Activated CD4-positive, CD25-positive, alpha-beta regulatory T cell treated with anti-CD3 and anti-CD28 coated beads, Interleukin-2, amount 50 U/mL, for 24 hours (primary cell): ENCODE results near the gene ANXA6.
A peak's percentile ranks its signal among the peaks of the same experiment; 100 is the strongest.

Experiments
- ATAC-seq, 2 donors: fragments of 150-1000 bp; cut with Tn5 transposase; one replicate each; pipeline ENCODE4 v1.10.0; 2021; ENCODE audit warnings: mild to moderate bottlenecking in 1 of 2, moderate library complexity in 1 of 2

The ANXA6 gene

DNA sequence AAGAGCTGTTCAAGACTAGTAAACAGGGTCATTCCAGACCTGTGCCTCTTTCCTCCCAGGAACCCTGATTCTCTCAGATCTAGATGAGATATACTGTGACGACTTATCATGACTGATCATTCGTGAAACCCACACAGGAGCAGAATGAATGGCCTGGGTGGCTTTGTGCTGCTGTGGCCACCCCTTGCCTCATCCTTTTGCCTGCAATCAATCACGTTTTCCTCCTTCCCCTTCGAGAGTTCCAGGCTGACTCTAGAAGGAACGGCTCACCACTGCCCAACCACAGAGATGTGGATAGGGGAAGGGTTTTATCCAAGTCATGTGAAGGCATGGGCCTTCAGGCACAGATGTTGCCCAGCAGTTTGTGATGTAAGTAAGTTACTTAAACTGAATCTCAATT is 5.8 kb downstream of the ANXA6 start:
- peak; percentile 75 to 76 for ATAC-seq

DNA sequence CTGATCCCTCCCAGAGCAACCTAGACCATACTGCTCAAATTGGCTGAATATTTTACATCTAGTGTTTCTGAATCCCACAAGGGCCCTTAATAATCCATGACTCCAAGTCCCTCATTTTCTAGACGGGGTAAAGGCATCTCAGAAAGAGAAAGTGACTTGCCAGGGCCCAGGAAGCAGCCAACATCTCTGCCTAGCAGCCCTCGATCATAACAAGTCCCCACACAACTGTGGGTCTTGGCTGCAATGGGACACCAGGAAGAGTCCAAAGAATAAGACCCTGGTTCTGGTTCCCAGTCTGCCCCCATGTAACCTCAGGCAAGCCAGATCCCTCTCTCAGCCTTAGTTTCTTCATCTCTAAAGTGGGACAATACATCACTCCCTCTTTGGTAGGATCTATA is 6.3 kb downstream of the ANXA6 start:
- ATAC-seq: no peak

DNA sequence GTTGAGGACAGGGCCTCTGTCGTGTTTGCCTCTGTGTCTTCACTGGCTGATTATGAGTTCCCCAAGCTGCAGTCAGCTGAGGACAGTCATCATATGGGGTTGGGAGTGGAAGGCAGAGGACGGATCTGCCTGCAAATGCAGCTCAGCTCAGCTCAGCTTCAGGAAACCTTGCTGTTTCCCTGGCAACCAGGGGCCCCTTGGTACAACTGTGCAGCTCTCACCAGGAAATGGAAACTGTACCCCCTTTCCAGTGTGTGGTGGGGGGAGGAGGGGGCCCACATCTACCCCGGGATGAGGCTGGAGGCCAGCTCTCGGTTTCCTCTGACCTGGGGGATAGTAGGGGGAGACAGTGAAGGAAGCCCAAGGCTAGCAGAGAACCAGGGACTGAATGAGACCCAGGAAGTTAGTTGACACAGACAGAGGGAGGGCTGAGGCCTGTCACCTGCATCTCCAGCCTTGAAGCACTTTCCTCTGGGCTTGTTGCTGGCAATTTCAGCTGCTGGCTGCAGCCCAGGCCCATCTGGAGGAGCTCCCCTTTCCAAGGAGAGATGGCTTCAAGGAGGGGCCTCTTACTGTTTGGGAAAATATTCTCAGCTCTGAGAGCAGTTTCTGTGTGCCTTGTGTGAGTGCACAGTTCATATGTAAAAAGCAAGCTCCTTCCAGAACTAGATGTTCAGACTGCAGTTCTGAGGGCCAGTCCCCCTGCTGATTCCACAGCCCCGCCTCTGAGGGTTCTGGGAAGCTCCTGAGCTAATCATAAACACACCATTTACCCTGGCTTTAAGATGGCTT is 6.9 kb downstream of the ANXA6 start:
- ATAC-seq: peak; percentile 27 to 36

DNA sequence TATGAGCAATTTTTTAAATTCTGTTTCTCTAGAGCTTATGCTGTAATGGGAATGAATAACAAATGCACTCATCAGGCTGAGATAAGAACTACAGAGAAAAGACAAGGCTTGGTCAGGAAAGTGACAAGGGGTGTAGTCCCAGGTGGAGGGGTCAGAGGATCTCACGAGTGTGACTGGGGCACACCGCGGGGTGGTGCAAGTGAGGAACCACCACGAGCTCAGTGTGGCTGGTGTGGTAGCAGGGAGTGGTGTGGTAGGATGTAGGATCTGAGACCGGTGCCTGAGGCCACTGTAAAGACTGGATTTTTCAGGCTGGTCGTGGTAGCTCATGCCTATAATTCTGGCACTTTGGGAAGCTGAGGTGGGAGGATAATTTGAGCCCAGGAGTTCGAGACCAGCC is 9.0 kb downstream of the ANXA6 start:
- no peak for ATAC-seq

DNA sequence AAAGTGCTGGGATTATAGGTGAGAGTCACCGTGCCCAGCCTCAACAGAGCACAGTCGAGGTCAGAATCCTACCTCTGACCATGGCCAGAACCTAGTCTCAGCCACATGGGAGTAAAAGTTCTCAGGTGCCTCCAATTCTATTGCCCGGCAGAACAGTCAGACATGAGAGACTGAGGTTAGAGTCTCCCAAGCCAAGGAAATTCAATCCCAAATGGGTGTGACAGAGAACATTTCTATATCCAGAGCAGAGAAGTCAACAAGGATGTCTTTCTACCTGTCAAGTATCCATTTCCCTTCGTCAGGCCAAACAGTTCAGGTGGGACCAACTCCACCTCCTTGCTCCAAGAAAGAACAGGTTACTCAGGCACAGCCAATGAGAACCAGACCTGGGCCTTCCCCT is 10.5 kb downstream of the ANXA6 start:
- ATAC-seq: no peak

DNA sequence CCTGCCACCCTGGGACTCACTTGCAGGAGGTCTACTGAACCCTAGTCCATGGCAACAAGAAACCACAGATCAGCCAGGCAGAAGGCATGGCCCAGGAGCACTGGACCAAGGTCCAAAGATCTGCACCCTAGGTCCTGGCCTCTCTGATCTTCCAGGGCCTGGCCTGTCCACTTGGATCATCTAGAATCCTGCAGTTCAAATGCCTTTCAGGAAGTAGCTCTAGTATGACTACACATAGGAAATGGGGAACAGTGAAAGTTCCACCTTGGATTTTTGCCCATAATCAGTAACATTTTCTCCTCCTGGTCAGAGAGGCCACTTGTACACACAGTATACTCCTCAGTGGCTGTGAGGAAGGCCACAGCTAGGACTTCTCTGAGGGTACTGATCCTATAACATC is 11.5 kb downstream of the ANXA6 start:
- no peak for ATAC-seq

DNA sequence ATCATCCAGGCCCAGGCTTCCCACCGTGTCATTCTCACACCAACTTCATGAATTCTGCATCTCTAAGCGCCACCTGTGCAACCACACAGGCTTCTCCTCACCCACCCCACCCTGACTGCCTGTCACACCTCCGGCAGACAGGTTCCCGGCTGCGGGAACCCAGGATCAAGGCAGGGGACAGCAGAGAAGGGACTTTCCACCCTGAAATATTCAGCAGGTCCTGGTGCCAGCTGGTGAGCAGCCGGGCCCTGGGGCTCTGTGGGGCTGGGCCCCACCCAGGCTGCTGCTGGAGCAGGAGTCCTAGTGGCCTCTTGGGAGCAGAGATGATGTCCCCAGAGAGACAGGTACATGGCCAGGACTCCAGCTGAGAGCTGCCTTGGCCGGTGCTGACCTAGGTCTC is 12.7 kb downstream of the ANXA6 start:
- no peak for ATAC-seq

DNA sequence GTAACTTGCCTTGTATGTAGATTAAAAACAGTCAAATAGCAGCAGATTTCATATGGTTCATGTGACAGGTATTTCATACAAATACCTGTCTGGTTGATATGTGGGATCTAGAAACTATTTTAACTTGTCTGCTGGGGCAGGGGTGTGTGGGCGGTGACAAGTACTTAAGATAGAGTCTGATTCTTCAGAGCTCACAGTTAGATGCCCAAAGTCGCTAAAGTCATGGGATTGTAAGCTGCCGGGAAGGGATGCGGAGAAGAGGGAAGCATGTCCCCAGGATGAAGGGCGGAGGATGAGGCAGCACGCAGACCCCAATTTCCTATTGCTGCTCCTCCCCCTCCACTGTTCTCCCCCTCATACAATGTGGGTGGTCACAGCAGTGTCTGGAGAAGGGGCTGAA is 13.3 kb downstream of the ANXA6 start:
- ATAC-seq: no peak

DNA sequence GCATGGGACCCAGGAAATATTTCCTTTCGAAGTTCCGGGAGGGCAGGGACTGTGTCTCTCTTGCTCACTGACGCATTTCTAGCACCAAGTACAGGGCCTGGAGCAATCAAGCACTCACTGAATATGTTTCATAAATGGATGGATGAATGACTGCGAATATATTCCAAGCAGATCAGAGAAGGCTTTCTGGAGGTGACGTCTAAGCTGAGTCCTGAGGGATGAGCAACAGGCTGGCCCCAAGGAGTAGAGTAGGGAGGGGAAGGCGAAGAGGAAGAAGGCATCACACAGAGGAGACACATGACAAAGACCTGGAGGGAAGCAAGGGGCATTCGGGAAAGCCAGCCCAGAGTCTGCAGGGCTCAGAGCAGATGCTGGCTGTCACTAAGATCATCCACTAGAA is 13.9 kb downstream of the ANXA6 start:
- ATAC-seq: no peak

DNA sequence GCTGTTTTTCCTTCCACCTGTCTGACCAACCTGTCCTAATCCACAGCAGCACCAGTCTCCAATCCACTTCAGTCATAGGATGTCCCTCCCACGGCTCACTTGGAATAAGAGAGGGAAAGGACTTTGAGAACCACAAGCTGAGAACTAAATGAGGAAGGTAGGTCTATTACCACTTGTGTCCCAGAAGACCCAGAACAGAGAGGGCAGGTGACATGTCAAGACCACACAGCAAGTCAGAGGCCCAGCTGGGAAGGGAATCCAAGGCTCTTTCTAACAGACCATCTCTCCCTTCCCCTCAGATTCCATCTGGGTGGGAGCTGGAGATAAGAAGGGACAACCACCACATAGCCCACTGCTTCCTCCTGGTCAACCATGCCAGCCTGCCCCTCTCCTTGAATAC is 14.6 kb downstream of the ANXA6 start:
- ATAC-seq: no peak

DNA sequence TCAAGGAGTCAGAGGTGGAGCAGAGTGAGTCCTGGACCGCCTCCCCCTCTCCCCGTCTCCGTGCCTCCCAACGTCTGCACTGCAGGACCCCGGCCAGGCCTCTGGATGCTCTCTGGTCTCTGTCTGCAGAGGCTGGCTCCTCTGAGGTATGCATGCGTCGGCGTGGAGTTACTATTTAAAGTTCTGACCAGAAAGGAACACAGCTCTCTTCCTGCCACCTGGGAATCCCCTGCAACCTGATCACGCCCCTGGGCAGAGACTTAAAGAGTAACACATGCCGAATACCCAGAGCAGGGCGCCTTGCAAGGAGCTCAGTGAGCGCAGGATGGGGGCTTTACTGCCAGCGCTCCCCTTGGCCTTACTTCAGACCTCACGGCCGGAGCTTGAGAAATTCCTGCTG is 16.0 kb downstream of the ANXA6 start:
- ATAC-seq: peak; percentile 89 to 91

DNA sequence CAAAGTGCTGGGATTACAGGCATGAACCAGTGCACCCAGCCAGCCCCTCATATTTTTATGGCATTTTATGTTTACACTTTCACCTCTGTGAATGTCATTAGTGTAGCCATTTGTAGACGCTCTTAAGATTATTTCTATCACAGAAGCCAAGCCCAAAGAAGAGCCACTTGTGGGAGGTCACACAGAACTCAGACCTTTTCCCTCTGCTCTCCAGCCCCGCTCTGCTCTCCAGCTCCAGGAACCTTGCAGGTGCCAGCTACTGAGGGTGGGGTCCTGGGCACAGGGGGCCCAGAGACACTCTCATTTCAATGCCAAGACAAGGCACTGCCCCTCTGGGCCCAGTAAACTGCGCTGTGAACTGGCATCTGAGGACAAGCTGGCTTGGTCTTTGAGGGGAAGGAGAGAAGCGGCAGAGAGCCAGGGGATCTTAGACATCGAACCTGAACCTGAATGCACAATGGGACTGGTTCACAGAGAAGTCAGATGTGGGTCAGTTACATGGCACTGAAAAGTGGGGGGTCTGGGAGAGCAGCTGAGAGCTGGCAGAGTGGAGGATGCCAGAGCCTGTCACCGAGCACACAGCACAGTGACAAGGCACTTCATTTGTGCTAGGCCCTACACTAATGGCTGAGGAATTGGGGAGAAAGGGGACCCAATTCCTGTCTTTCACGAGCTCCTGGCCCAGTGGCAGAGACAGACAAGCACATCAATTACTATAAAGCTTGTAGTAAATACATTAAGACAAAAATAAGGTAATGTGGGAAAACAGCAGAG is 16.7 kb downstream of the ANXA6 start:
- ATAC-seq: no peak

DNA sequence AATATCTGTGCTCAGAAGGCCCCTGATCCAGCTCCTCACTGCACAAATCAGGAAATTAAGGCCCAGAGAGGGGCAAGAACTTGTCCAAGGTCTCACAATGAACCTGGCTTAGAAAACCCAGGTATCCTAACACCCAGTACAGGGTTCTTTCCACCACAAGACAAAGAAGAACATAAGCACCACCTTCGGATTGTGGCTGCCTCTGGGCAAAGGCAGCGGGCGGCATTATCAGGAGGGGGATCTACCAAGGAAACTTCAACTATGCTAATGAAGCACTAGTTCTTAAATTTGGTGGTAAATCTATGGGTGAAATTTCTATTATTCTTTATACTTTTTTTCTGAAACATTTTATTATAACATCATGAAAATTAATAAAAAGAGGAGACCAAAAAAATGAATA is 17.9 kb downstream of the ANXA6 start:
- ATAC-seq: no peak

DNA sequence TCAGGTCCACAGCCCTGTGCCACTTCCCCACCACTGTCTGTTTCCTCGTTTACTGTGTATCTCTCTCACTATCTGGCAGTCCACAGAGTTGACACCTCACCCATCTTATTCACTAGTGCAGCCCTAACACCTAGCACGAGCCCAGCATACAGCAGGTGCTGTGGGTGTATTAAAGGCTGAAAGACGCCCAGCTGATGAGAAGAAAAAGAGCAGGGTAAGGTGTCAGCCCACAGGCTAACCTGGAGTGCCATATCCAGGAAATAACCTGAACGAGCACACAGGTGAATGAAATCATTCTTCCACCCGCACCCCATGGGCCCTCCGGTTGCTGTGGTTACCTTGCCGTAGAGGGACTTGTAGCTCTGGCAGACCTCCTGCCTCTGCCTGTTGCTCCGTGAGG is 18.6 kb downstream of the ANXA6 start:
- no peak for ATAC-seq

DNA sequence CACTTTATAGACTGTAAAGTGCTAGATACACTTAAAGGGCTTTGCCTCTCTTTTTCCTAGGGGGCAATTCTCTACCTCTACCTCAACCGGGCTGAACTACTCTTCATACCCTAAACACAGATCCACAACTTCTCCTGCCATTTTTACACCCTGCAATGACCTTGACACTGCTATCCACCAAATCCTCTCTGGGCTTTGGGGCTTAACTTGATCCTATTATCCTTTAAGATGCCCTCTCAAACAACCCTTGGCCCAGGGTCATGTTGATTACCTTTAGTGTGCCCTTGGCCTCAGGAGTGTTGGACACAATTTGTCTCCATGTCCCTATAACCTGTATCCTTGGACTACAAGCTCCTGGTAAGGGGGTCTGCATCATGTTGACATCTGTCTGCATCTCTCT is 19.5 kb downstream of the ANXA6 start:
- no peak for ATAC-seq

DNA sequence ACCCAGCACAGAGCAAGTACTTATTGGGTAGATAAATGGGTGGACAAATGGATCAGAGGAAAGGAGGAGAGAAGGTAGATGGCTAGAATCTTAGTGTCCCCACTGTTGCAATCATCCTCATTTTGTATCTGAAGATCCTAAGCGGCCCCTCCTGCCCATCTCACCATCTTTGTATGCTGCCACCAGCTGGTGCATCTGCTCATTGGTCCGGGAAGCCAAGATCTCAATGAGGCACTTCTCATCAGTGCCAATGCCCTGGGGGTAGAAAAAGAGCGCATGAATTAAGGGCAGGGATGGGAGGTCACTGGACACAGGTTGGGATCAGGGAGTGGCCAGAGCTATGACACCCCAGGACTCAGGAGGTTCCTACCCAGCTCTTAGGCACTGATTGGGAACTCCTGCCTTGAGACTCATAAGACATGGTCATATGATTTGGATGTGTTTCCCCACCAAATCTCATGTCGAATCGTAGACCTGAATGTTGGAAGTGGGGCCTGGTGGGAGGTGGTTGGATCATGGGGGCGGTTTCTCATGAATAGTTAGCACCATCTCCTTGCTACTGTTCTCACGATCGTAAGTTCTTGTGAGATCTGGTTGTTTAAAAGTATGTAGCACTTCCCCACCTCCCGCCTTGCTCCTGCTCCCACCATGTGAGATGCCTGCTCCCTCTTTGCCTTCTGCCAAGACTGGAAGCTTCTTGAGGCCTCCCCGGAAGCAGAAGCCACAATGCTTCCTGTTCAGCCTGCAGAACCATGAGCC is 20.3 kb downstream of the ANXA6 start:
- ATAC-seq: no peak

DNA sequence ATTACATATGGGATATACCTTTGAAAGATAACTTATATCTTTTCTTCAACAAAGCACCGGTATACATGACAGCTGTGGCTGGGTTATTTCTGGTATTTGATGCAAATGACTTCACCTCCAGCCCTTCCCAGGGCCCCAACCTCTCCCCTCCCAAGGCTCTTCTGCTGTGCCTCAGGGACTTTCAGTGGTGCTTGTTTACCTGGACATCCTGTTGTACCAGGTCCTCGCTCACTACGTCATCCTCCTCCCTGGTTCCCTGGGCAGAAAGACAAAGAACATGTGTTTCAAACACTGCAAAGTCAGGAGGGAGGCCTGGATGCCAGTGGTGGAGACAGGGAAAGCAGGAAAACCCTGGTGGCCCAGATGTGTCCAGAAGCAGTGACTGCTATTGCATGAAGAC is 23.4 kb downstream of the ANXA6 start:
- no peak for ATAC-seq

DNA sequence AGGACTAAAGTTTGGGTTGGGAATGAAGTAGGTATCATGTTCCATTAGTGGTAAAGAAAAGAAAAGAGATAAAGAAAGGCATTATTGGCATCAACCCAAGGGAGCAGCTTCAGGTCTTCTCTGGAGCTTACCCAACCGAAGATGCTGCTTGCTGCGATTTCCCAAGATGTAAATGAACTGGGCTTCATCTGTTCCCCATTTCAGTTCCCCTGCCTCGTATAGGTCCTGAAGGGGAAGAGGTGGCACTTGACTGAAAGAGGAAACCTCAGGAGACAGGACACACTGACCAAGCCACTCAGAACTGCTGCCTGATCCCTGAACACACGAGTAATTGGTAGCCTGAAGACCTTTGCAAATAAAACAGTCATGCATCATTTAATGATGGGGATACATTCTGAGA is 24.6 kb downstream of the ANXA6 start:
- ATAC-seq: no peak

DNA sequence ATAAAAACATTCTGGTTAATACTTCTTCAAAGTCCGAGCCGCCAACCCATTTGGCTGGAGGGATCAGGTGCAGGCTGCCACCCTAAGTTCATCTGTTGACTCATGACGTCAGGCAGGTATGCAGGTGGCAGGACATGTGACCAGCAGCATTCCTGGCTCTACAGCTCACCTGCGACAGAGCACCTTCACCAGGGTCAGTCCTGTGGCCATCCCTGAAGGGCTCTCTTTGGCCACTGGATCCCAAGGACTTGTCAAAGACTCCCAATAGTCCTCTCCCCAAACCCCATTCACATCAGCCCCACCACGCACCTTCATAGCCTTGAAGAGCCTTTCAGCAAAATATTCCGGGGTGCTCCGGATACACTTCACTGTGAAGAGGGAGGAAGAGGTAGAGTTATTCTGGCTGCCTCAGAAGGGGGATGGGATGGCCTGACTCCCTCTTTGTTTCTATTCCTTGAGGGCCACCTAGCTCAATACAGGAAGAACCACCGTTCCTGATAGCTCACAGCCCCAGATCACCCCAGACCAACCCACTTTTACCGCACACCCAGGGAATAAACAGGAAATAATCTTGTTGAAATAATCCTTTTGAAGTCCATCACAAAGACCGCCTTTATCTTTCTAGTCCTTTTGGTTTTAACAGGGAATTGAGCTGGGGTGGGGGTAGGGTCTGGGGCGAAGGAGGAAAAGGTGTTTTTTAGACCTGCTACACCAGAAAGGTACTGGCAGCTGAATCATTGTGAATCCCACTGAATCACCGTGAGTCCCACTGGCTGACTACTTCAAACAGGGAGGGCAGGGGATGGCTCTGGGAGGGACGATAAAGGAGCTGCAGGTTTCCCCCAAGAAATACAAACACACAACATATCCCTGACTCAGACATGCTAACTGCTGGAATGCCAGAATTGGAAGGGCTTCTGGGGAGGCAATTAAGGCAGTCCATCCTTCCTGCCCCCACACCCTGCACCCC is 26.4 kb downstream of the ANXA6 start:
- ATAC-seq: peak in 1 of 2 donors; percentile 31

DNA sequence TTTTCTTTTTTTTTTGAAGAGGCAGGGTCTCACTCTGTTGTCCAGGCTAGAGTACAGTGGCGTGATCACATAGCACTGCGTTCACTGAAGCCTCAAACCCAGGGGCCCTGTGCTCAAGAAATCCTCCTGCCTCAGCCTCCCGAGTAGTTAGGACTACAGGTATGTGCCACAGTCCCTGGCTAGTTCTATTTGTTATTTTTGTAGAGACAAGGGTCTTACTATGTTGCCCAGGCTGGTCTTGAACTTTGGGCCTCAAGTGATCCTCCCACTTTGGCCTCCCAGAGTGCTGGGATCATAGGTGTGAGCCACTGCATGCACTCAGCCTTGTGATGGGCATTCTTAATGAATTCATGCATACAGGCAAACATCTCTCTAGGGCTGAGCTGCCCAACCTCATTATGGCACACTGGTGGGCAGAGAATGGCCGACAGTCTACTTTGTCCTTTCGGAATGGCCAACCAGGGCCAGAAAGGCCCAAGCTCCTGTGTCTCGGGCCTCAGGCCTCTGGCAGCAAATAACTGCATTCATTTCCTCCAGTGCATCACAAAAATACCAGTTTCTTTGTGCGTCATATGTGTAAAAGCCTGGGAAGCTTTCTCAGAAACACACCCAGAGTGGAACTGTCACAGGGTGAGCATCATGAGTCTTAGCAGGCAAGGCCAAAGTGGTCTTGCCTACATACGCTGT is 27.2 kb downstream of the ANXA6 start:
- no peak for ATAC-seq

DNA sequence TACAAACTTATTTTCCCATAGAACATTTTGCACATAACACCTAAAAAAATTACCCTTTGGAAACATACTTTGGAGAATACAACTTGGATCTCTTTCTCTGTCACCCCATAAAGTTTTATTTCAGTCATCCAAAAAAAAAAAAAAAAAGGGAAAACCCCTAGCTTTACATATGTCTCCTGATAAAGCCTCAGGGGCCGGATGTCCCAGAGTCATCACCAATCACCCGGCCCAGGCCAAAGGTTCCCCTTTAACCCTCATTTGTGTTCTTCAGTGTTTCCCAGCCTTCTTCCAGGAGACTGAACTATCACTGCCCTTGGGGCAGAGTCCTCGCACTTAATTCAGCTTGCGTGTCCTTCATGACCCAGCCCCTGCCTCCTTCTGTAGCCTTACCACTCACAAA is 28.8 kb downstream of the ANXA6 start:
- ATAC-seq: peak; percentile 33 to 45

DNA sequence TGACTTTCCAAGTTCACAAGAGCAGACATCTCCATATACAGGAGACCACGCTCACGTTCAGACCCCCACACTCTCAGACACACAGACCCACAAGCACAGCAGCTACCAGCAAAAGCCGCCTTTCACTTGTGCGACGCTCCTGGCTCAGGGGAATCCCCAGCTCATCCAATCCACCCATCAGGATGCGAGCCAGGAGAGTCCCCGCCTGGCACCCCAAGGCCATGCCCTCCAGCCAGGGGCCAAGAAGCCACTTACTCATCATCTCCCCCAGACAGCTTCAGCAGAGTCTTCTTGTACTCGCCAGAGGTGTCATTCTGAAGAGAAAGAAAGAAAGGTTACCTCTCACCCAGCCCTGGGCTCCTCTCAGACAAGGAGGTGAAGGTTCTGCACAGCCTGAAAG is 29.7 kb downstream of the ANXA6 start:
- ATAC-seq: no peak
